Central memory CD8-positive, alpha-beta T cell (primary cell): ENCODE data around the gene COL12A1.

Experiments used
- ATAC-seq: fragments of 150-1000 bp; cut with Tn5 transposase; replicated peaks from 2 replicates; pipeline ENCODE4 v1.10.0; 2022; ENCODE audit warnings: mild to moderate bottlenecking, moderate FRiP score, moderate number of reproducible peaks; ENCODE audit not compliant: poor library complexity, severe bottlenecking; ENCODE audit errors: extremely low read depth
- DNase-seq, 2 donors: peaks; one replicate each; pipeline ENCODE4 v3.0.0; 2021; ENCODE audit warnings: low spot score in 2 of 2
- H3K27ac Mint-ChIP-seq: one replicate; pipeline ENCODE4 v1.8.0; 2022; ENCODE audit warnings: low read depth, mild to moderate bottlenecking, moderate library complexity, mixed read lengths
- H3K27me3 Mint-ChIP-seq: one replicate; pipeline ENCODE4 v1.8.0; 2022; ENCODE audit warnings: mixed read lengths
- H3K36me3 Mint-ChIP-seq: one replicate; pipeline ENCODE4 v1.8.0; 2022; ENCODE audit warnings: mild to moderate bottlenecking, moderate library complexity, mixed read lengths; ENCODE audit not compliant: insufficient read depth
- H3K4me1 Mint-ChIP-seq: one replicate; pipeline ENCODE4 v1.8.0; 2022; ENCODE audit warnings: mixed read lengths
- H3K4me3 Mint-ChIP-seq: one replicate; pipeline ENCODE4 v1.8.0; 2022; ENCODE audit warnings: mild to moderate bottlenecking, moderate library complexity, mixed read lengths
- H3K9me3 Mint-ChIP-seq: one replicate; pipeline ENCODE4 v1.8.0; 2022; ENCODE audit warnings: mixed read lengths

The COL12A1 gene

DNA sequence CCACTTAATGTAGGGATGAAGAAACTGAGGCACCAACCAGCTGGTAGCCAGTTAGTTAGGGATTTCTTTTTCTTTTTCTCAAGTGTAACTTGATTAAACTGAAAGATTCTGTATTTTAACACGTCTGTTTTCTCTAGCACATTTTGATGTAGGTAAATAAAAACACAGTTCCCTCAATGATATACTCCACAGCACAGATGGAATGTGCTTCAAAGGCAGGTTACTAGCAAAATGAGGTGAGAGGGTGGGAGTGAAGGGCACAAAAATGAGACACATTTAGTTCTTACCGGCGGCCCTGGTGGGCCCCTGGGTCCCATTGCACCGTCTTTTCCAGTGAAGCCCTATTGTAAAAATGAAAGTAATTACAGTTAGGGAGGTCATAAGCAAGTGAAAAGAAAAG lies 108.9 kb downstream of the COL12A1 start:
- H3K27ac Mint-ChIP-seq, result no peak overlapping the region
- H3K4me1 Mint-ChIP-seq, result no peaks in the 10 kb centered on the region
- no peak for DNase-seq
- H3K9me3 Mint-ChIP-seq, result no peaks in the 10 kb centered on the region
- ATAC-seq, result no peak
- H3K27me3 Mint-ChIP-seq, result no peaks in the 10 kb centered on the region
- H3K36me3 Mint-ChIP-seq, result no peaks in the 10 kb centered on the region
- no peak overlapping the region for H3K4me3 Mint-ChIP-seq

DNA sequence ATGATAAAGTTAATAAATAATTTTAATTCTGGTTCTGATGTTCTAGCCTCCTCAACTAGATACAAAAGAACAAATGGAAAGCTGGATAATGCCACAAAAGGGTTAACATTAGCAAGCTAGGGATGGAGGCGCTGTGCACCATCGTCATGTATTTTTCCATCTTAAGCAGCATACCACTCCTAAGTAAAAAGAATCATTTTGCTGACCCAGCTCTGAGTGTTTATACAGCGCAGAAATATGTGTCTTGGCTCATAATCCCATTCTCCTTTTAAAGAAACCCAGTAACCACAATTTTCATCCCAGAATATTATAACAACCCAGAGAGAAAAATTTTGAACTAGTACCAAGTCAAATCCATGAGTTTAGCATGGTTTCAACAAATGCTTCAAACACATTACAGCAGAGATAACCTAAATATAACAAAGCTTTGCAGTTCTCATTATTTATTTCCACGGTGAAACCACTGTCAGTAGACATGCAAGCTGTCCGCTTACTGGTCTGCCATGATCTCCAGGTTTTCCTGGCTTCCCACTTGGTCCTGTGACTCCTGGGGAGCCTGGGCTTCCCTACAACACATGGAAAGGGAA lies 111.1 kb downstream of the COL12A1 start:
- H3K4me1 Mint-ChIP-seq, result no peaks in the 10 kb centered on the region
- ATAC-seq, result no peak

DNA sequence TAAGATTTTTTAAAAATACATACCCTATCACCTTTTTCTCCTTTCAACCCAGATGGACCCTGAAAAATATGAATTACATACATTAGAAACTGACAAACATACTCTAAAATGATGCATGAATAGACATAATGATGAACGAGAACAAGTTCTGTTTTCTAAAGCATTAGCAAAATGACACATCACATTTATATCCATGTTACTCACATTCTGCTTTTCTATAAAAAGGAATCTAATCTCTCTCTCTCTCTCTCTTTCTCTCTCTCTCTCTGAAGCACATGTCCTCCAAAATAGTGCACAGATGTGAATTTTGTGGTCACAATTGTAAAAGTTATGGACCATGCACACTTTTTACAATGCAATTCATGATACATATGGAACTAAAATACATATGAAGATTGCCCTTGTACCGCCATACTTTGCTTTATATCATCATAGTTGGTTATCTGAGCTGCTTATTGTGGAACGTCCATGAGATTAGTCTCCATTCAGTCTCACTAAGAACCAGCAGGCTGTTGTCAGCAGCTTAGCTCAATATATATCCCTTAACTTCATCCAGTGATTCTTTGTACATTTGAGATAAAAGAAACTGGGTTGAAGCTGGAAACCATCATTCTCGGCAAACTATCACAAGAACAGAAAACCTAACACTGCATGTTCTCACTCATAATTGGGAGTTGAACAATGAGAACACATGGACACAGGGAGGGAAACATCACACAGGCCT lies 114.2 kb downstream of the COL12A1 start:
- no peak overlapping the region for H3K27ac Mint-ChIP-seq
- no peak for DNase-seq
- no peaks in the 10 kb centered on the region for H3K36me3 Mint-ChIP-seq
- no peaks in the 10 kb centered on the region for H3K4me1 Mint-ChIP-seq
- no peaks in the 10 kb centered on the region for H3K9me3 Mint-ChIP-seq
- no peak for ATAC-seq
- H3K27me3 Mint-ChIP-seq, result no peaks in the 10 kb centered on the region
- H3K4me3 Mint-ChIP-seq, result no peak overlapping the region

More for the DNA sequence above, 111.1 kb downstream of the COL12A1 start:
- DNase-seq, result no peak
- no peak overlapping the region for H3K4me3 Mint-ChIP-seq
- no peak overlapping the region for H3K27ac Mint-ChIP-seq
- no peaks in the 10 kb centered on the region for H3K9me3 Mint-ChIP-seq
- H3K27me3 Mint-ChIP-seq, result no peaks in the 10 kb centered on the region
- no peaks in the 10 kb centered on the region for H3K36me3 Mint-ChIP-seq

DNA sequence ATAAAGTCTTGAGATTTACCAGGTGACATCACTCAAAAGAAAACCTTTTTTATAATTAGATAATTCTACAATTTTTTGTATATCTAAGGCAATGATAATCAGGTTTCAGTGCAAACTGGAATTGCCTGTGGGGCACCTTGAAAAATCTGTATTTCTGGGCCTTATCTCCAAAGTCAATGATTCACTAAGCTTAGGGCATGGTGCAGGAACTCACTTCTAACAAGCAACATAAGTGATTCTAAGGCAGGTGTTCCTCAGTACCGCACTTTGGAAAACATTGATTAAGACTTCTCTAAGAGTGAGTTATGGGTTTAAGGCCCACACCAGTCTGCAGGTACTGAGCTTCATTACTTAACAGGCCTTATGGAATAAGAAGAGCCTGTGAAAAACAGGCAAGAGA lies 115.3 kb downstream of the COL12A1 start:
- no peaks in the 10 kb centered on the region for H3K9me3 Mint-ChIP-seq
- H3K36me3 Mint-ChIP-seq, result no peaks in the 10 kb centered on the region
- ATAC-seq, result no peak
- no peak overlapping the region for H3K27ac Mint-ChIP-seq
- no peak for DNase-seq
- peaks cover 5% of the 10 kb centered on the region for H3K27me3 Mint-ChIP-seq
- H3K4me3 Mint-ChIP-seq, result no peak overlapping the region
- H3K4me1 Mint-ChIP-seq, result no peaks in the 10 kb centered on the region

DNA sequence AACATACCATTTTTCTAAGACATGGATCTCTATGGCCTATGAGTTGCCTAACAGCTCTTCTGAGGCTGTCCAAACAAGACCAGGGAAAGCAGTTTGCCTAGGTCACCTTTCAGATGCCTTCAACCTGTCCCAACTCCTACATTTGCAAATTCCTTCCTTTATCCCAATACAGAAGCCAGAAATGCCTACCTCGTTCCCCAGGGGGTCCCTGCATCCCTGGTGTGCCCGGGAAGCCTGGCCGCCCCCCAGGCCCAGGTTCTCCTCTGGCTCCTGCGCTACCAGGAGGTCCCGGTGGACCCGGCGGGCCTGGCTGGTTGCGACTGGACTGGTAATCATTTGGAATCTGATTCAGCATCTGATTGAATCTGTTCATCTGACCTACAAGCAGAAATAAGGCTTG lies 115.9 kb downstream of the COL12A1 start:
- no peaks in the 10 kb centered on the region for H3K9me3 Mint-ChIP-seq
- no peaks in the 10 kb centered on the region for H3K4me1 Mint-ChIP-seq
- no peak for ATAC-seq
- no peak overlapping the region for H3K4me3 Mint-ChIP-seq
- no peaks in the 10 kb centered on the region for H3K36me3 Mint-ChIP-seq
- DNase-seq, result no peak
- H3K27ac Mint-ChIP-seq, result no peak overlapping the region
- peaks cover 11% of the 10 kb centered on the region for H3K27me3 Mint-ChIP-seq

DNA sequence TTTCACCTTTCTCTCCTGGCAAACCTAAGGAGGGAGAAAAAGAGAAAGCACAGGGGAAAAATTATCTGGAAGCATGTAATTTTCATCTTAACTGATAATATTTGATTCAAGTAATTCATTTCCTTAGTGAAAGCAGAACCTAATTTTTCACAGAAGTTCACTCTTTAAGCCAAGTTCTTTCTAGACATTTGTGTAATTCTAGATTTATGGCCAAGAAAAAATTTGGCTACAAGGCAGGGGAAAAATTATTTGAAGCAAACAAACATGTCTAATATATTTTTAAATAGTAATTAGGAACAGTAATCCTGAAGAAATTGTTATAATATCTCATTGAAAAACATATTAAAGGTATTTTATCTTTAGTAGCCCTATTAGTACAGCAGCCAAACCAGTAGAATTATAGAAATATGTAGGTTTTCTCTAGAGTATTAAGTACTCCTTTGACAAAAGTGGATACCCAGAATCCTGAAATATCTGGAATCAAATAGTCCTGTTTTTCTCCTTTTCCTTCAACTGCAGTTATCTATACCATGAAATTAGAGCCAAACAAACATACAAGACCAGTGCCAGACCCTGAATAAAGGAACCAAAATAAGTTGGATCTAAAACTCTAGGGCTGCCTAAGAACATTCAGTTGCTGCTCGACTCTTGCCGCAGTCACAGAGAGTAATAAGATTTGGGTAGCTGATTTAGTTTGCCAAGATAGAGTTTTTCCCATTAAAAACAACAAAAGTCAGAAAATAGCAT lies 116.5 kb downstream of the COL12A1 start:
- ATAC-seq (no peak), DNase-seq (no peak)
- Mint-ChIP-seq H3K9me3 (peaks cover 4% of the 10 kb centered on the region), H3K27me3 (peaks cover 14% of the 10 kb centered on the region), H3K4me3 (no peak overlapping the region), H3K4me1 (no peaks in the 10 kb centered on the region), H3K36me3 (no peaks in the 10 kb centered on the region), H3K27ac (no peak overlapping the region)

DNA sequence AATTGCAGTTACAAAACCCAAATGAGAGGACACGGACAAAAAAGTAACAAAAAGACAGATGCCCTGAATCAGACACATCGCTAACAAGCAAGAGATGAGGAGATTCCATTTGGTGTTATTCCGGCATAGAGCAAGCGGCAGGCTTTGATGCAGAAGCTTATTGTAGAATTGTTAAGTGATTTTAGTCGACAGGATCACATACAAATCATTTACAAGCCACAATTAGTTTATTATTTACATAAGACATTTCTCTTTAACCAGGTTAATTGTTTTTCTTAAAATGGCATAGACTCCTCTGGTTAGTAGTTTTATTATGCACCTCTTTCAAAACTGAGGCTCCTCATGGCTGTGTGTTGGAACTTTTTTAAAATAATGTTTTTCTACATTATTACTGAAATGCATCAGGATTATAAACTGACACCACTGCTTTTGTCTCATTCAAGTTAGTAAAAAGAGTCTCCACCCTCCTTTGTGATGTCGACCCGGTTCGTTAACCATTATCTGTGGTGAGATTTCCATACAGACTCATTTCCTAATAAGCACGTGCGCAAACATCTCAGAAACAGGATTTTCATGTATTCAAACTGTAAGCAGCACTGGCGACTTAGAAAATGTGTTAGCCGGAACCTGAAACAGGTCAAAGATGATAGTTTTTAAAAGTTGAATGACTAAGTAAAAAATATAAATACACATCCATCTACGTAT lies 119.8 kb downstream of the COL12A1 start:
- H3K36me3 Mint-ChIP-seq, result no peaks in the 10 kb centered on the region
- no peak overlapping the region for H3K4me3 Mint-ChIP-seq
- ATAC-seq, result no peak

DNA sequence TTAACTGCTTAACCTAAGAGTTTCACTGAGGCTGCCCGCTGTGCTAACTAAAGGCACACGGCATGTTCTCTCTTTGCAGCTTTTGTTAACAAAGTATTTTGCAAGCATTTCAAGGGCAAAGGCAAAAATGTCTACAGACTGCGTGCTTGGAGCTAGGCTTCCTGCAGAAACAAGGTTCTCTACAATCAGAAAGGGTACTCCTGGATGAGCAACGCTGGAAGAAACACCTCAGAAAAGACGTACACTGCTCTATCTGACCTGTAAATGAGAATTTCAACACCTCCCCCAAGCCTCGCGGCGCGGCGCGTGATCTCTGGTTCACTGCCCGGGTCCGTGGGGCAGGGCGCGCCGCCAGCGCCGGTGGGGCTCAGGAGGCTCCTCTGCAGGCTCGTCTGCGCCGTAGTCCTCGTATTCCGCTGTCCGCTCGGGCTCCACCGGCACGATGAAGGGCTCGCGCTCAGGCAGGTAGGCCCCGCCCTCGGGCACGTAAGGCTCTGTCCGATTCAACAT lies 120.9 kb downstream of the COL12A1 start:
- no peak for DNase-seq
- Mint-ChIP-seq H3K9me3 (peaks cover 5% of the 10 kb centered on the region), H3K27me3 (peaks cover 14% of the 10 kb centered on the region), H3K36me3 (no peaks in the 10 kb centered on the region), H3K4me1 (no peaks in the 10 kb centered on the region), H3K27ac (no peak overlapping the region), H3K4me3 (no peak overlapping the region)
- no peak for ATAC-seq

More for the DNA sequence above, 119.8 kb downstream of the COL12A1 start:
- Mint-ChIP-seq H3K27me3 (peaks cover 14% of the 10 kb centered on the region), H3K27ac (no peak overlapping the region), H3K9me3 (peaks cover 5% of the 10 kb centered on the region), H3K4me1 (no peaks in the 10 kb centered on the region)
- DNase-seq, result no peak

DNA sequence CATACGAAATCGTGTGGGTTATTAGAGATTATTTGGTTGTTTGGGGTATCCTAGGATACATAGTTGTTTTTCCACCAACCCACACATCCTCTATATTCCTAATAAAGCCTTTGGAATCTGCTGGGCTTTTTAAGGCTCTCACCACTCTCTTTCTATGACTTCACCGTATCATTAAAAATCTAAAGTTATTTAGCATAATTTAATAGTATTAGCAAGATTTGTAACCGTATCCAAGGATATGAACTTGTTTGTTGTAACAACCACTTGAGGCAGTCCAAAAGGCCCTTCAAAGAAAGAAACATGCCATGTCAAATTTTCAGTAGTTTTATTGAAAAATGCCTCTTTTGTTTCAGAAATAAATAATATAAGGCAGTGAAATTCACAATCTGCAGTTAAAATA lies 121.8 kb downstream of the COL12A1 start:
- peaks cover 5% of the 10 kb centered on the region for H3K9me3 Mint-ChIP-seq

DNA sequence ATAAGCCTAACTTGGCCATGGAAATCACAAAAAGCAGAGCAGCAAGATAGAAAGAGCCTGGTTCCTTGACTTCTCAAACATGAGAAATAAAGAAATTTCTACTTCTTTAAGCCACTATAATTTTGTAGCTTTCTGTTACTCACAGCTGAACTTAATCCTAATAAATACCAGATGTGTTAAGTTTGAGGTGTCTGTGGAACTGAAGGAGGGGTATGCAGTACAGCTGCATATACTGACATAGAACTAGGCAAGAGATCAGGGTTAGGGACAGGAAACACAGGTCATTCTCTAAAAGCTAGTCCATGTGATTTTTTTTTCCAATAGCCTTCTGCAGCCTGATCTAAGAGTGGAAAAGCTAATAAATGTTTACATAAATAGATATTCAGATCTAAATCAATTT lies 123.9 kb downstream of the COL12A1 start:
- no peak for ATAC-seq
- no peak overlapping the region for H3K4me3 Mint-ChIP-seq
- peaks cover 14% of the 10 kb centered on the region for H3K27me3 Mint-ChIP-seq
- no peak overlapping the region for H3K27ac Mint-ChIP-seq
- no peaks in the 10 kb centered on the region for H3K4me1 Mint-ChIP-seq
- peaks cover 2% of the 10 kb centered on the region for H3K36me3 Mint-ChIP-seq
- no peak for DNase-seq
- peaks cover 5% of the 10 kb centered on the region for H3K9me3 Mint-ChIP-seq

More for the DNA sequence above, 121.8 kb downstream of the COL12A1 start:
- Mint-ChIP-seq H3K36me3 (no peaks in the 10 kb centered on the region), H3K4me3 (no peak overlapping the region), H3K27ac (no peak overlapping the region), H3K27me3 (peaks cover 14% of the 10 kb centered on the region), H3K4me1 (no peaks in the 10 kb centered on the region)
- DNase-seq (no peak), ATAC-seq (no peak)

DNA sequence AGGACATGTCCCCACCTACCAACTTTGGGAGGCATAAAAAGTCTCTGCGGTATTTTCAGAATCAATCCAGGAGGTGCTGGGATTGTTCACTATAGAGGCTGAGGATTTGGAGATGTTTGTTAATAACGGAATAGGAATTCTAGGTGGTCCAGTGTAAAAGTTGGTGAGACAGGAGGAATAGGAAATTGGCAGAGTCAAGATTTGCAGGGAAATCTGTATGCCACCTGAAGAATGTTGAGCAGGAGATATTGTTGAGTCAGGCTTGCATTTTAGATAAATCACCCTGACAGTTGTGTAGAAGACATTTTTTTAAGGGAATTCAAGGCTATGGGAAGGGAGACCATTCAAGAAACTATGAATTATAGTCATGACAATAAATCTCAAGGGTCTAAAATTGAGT lies 124.8 kb downstream of the COL12A1 start:
- H3K27ac Mint-ChIP-seq, result no peak overlapping the region
- peaks cover 14% of the 10 kb centered on the region for H3K27me3 Mint-ChIP-seq
- DNase-seq (no peak), ATAC-seq (no peak)
- peaks cover 2% of the 10 kb centered on the region for H3K36me3 Mint-ChIP-seq
- H3K4me3 Mint-ChIP-seq, result no peak overlapping the region
- peaks cover 5% of the 10 kb centered on the region for H3K9me3 Mint-ChIP-seq
- H3K4me1 Mint-ChIP-seq, result no peaks in the 10 kb centered on the region

DNA sequence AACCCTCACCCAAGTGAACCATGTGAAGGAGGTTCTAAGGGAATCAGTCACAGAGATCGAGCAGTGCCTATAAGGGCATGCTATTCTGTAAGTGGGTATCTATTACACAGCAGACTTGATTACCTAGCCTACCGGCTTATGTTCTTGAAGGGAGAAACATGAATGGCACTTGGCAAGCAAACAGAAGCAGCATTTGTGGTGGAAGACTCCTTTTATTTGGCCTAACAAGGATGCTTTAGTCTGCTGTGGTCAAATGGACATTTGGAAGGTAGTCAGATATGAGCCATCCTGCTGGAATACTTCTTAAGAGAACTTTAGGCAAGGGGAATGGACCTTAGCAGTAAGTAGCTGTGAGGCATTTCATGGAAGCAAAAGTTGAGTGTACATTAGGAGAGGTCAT lies 126.3 kb downstream of the COL12A1 start:
- DNase-seq (no peak), ATAC-seq (no peak)
- Mint-ChIP-seq H3K27me3 (no peaks in the 10 kb centered on the region), H3K4me1 (no peaks in the 10 kb centered on the region), H3K9me3 (peaks cover 4% of the 10 kb centered on the region), H3K27ac (no peak overlapping the region), H3K36me3 (peaks cover 2% of the 10 kb centered on the region), H3K4me3 (no peak overlapping the region)
